Liver (tissue), 9 donors: Measurements from ENCODE around the gene SLC39A10. TPM values are rescaled to one million over a fixed set of nuclear protein-coding genes. Genes with fewer than 3 reads are reported as not detected.

Source experiments
- DNase-seq: peaks from one replicate; pipeline ENCODE4 v3.0.0-alpha.2; 2017; ENCODE audit warnings: low spot score
- H3K27ac ChIP-seq, 2 donors: one replicate each; pipeline ENCODE4 v1.7.0; 2013; ENCODE audit warnings: inconsistent platforms in 2 of 2, low read length in 2 of 2, control low read depth in 1 of 2, low read depth in 1 of 2, mild to moderate bottlenecking in 1 of 2
- H3K27me3 ChIP-seq, 4 donors: one replicate each; pipeline versions ENCODE4 v1.6.1 to v1.7.0; 2013; ENCODE audit warnings: low read length in 3 of 4, inconsistent platforms in 1 of 4, mild to moderate bottlenecking in 1 of 4, moderate library complexity in 1 of 4; ENCODE audit not compliant: control insufficient read depth in 4 of 4, insufficient read depth in 4 of 4
- H3K36me3 ChIP-seq, 4 donors: one replicate each; pipeline versions ENCODE4 v1.6.1 to v1.7.0; 2013; ENCODE audit warnings: low read length in 3 of 4, mild to moderate bottlenecking in 3 of 4, low read depth in 1 of 4, moderate library complexity in 1 of 4; ENCODE audit not compliant: control insufficient read depth in 4 of 4, insufficient read depth in 3 of 4
- H3K4me1 ChIP-seq, 4 donors: one replicate each; pipeline versions ENCODE4 v1.6.1 to v1.7.0; 2013; ENCODE audit warnings: low read length in 3 of 4, mild to moderate bottlenecking in 3 of 4, moderate library complexity in 1 of 4; ENCODE audit not compliant: control insufficient read depth in 4 of 4, insufficient read depth in 4 of 4
- H3K4me3 ChIP-seq, 3 donors: one replicate each; pipeline versions ENCODE4 v1.6.1 to v1.7.0; 2013; ENCODE audit warnings: low read length in 3 of 3, control low read depth in 1 of 3, low read depth in 1 of 3, mild to moderate bottlenecking in 1 of 3
- H3K9ac ChIP-seq, 2 donors: one replicate each; pipeline ENCODE4 v1.7.0; 2013; ENCODE audit warnings: low read length in 2 of 2, mild to moderate bottlenecking in 2 of 2, moderate library complexity in 2 of 2, control low read depth in 1 of 2, low read depth in 1 of 2
- H3K9me3 ChIP-seq, 4 donors: one replicate each; pipeline versions ENCODE4 v1.6.1 to v1.7.0; 2013; ENCODE audit warnings: low read length in 3 of 4; ENCODE audit not compliant: control insufficient read depth in 4 of 4
- EGR1 ChIP-seq, 2 donors: IDR thresholded peaks; 2 replicates each; pipeline ENCODE4 v1.6.1; 2016 to 2018; ENCODE audit warnings: antibody characterized with exemption in 2 of 2, low read depth in 2 of 2
- FOXA2 ChIP-seq: IDR thresholded peaks from 2 replicates; pipeline ENCODE4 v1.6.1; 2016; ENCODE audit warnings: antibody characterized with exemption
- HNF4A ChIP-seq, 2 donors: conservative IDR thresholded peaks; 2 replicates each; pipeline ENCODE4 v1.6.1; 2016; ENCODE audit warnings: antibody characterized with exemption in 2 of 2, mild to moderate bottlenecking in 2 of 2
- HNF4G ChIP-seq: IDR thresholded peaks from 2 replicates; pipeline ENCODE4 v1.6.1; 2016; ENCODE audit warnings: antibody characterized with exemption
- NR2F2 ChIP-seq: IDR thresholded peaks from 2 replicates; pipeline ENCODE4 v1.6.1; 2016; ENCODE audit warnings: antibody characterized with exemption
- RAD21 ChIP-seq, 2 donors: IDR thresholded peaks; 2 replicates each; pipeline ENCODE4 v1.6.1; 2016; ENCODE audit warnings: antibody characterized with exemption in 2 of 2, mild to moderate bottlenecking in 2 of 2
- RXRA ChIP-seq, 2 donors: IDR thresholded peaks; 2 replicates each; pipeline ENCODE4 v1.6.1; 2017 to 2018; ENCODE audit warnings: antibody characterized with exemption in 2 of 2, mild to moderate bottlenecking in 1 of 2
- YY1 ChIP-seq: IDR thresholded peaks from 2 replicates; pipeline ENCODE4 v1.6.1; 2016; ENCODE audit warnings: antibody characterized with exemption, mild to moderate bottlenecking
- WGBS: extraction: QIAGEN DNeasy Blood & Tissue Kit; methylation state at CpG from one replicate; pipeline ENCODE4 v1.1.7; 2013; 5-methylcytosine and 5-hydroxymethylcytosine counted together
- polyA plus RNA-seq, 2 donors: library from polyadenylated mRNA; stranded (reverse) in 1 of 2; unstranded in 1 of 2; fragments of 200-250 nt in 1 of 2; fragments of >200 nt in 1 of 2; fragmentation: Nextera tagmentation in 1 of 2; extraction: Ambion mirVana in 1 of 2; gene quantifications; one replicate each; pipeline versions ENCODE4 v1.2.1 to v1.2.3, GENCODE V29; 2013 to 2015
- total RNA-seq, 2 donors: library from RNA; depleted of rRNA; stranded (reverse); fragments of >200 nt; gene quantifications; one replicate each; pipeline ENCODE4 v1.2.3, GENCODE V29; 2014
- TF ChIP-seq, protein P1 (sequence below): IDR thresholded peaks from 2 replicates; pipeline ENCODE4 v1.6.1; 2016; ENCODE audit warnings: antibody characterized with exemption, mild to moderate bottlenecking
- TF ChIP-seq, protein P2 (sequence below): IDR thresholded peaks from 2 replicates; pipeline ENCODE4 v1.6.1; 2016; ENCODE audit warnings: antibody characterized with exemption
- TF ChIP-seq, protein P3 (sequence below): fragments of 150-350 bp; IDR thresholded peaks from 2 replicates; pipeline ENCODE4 v1.5.1; 2017; ENCODE audit warnings: improper control_type of control experiment, low read depth, low read length; ENCODE audit not compliant: missing input control
- TF ChIP-seq, protein P4 (sequence below): IDR thresholded peaks from 2 replicates; pipeline ENCODE4 v1.6.1; 2016; ENCODE audit warnings: antibody characterized with exemption
- donor health status: healthy.
- donor health status: healthy.
- donor health status: healthy.
- donor health status: healthy.
- donor health status: healthy.

Gene SLC39A10
- total and polyA plus RNA-seq, 4 donors = 0.98 to 7.5 (median 3.4) TPM

DNA sequence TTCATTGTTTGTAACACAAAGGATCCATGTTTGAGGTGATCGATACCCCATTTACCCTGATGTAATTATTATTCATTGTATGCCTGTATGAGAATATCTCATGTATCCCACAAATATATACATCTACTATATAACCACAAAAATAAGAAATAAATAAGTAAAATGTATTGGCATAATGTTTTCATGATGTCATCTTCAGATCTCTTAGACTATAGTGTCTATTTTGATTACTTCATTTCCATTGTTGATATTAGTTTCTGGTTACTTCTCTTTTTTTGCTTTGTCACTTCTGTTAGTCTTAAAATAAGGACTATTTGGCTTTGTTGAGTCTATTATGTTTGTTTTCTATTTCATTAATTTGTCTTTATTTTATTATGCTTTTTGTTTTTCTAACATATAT, 109.7 kb downstream of the SLC39A10 start:
- Histone ChIP-seq H3K4me3 (no peak overlapping the region), H3K27me3 (no peaks in the 10 kb centered on the region), H3K27ac (no peak overlapping the region), H3K36me3 (no peaks in the 10 kb centered on the region), H3K9ac (no peak overlapping the region), H3K9me3 (peaks cover 1 to 6% (median 2%) of the 10 kb centered on the region in 4 donors), H3K4me1 (no peaks in the 10 kb centered on the region)
- whole genome bisulfite sequencing = 99% methylated on average over 1 of the region's 1 CpG
- no peak for DNase-seq
- TF ChIP-seq RAD21 (IDR thresholded peaks at IDR 0.05) (no peak), HNF4G (no peak), FOXA2 (no peak)
- TF ChIP-seq, protein P1, sequence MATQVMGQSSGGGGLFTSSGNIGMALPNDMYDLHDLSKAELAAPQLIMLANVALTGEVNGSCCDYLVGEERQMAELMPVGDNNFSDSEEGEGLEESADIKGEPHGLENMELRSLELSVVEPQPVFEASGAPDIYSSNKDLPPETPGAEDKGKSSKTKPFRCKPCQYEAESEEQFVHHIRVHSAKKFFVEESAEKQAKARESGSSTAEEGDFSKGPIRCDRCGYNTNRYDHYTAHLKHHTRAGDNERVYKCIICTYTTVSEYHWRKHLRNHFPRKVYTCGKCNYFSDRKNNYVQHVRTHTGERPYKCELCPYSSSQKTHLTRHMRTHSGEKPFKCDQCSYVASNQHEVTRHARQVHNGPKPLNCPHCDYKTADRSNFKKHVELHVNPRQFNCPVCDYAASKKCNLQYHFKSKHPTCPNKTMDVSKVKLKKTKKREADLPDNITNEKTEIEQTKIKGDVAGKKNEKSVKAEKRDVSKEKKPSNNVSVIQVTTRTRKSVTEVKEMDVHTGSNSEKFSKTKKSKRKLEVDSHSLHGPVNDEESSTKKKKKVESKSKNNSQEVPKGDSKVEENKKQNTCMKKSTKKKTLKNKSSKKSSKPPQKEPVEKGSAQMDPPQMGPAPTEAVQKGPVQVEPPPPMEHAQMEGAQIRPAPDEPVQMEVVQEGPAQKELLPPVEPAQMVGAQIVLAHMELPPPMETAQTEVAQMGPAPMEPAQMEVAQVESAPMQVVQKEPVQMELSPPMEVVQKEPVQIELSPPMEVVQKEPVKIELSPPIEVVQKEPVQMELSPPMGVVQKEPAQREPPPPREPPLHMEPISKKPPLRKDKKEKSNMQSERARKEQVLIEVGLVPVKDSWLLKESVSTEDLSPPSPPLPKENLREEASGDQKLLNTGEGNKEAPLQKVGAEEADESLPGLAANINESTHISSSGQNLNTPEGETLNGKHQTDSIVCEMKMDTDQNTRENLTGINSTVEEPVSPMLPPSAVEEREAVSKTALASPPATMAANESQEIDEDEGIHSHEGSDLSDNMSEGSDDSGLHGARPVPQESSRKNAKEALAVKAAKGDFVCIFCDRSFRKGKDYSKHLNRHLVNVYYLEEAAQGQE = no peak
- TF ChIP-seq, protein P2, sequence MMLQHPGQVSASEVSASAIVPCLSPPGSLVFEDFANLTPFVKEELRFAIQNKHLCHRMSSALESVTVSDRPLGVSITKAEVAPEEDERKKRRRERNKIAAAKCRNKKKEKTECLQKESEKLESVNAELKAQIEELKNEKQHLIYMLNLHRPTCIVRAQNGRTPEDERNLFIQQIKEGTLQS = no peak

DNA sequence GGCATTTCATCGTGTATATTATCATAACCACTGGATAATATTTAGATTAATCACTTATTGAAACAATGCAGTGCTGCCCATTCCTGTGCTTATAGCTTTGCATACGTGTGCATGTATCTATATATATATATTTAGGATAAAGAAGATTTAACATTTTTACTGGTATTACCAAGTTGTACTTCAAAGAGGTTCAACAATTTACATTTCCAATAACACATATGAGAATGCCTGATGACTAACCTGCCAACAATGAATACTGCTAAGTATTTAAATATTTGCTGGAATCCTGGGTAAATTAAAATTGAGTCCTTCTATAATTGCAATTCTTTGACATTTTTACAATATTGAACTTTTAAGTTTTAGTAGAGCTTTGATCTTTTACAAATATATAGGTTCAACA, 111.4 kb downstream of the SLC39A10 start:
- Histone ChIP-seq H3K36me3 (no peaks in the 10 kb centered on the region), H3K9ac (no peak overlapping the region), H3K9me3 (peaks cover 0 to 6% (median 2%) of the 10 kb centered on the region in 4 donors), H3K4me3 (no peak overlapping the region), H3K27me3 (no peaks in the 10 kb centered on the region), H3K4me1 (no peaks in the 10 kb centered on the region), H3K27ac (no peak overlapping the region)
- TF ChIP-seq, protein P3, sequence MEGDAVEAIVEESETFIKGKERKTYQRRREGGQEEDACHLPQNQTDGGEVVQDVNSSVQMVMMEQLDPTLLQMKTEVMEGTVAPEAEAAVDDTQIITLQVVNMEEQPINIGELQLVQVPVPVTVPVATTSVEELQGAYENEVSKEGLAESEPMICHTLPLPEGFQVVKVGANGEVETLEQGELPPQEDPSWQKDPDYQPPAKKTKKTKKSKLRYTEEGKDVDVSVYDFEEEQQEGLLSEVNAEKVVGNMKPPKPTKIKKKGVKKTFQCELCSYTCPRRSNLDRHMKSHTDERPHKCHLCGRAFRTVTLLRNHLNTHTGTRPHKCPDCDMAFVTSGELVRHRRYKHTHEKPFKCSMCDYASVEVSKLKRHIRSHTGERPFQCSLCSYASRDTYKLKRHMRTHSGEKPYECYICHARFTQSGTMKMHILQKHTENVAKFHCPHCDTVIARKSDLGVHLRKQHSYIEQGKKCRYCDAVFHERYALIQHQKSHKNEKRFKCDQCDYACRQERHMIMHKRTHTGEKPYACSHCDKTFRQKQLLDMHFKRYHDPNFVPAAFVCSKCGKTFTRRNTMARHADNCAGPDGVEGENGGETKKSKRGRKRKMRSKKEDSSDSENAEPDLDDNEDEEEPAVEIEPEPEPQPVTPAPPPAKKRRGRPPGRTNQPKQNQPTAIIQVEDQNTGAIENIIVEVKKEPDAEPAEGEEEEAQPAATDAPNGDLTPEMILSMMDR = no peak
- DNase-seq = no peak
- 60% methylated on average over 2 of the region's 2 CpGs for WGBS

DNA sequence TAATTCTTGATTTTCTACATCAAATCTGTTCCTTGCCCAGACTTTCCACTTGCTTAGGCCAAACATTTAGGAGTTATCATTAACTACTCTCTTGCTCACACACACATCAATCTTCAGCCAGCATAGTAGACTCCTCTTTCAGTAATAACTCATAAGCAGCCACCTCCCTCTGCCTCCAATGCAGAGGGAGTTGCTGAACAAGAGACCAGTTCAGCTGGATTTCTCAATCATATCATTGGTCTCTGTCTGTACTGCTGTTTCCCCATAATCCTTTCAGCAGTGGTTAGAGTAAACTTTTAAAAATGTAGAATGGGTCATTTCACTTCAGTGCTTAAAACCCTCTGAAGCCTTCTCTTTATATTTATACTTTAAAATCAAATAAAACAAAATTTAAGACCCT, 112.9 kb downstream of the SLC39A10 start:
- no peak overlapping the region for H3K9ac ChIP-seq
- H3K27ac ChIP-seq = no peak overlapping the region
- H3K4me3 ChIP-seq = no peak overlapping the region
- DNase-seq = no peak
- peaks cover 0 to 2% (median under 1%) of the 10 kb centered on the region in 4 donors for H3K9me3 ChIP-seq
- no peaks in the 10 kb centered on the region for H3K36me3 ChIP-seq
- TF ChIP-seq NR2F2 (no peak), HNF4A (conservative IDR thresholded peaks at IDR 0.05) (no peak), YY1 (no peak), HNF4G (no peak), EGR1 (IDR thresholded peaks at IDR 0.05; ENCODE audit: low read depth in 2 of 2) (no peak), RXRA (IDR thresholded peaks at IDR 0.05) (no peak), FOXA2 (no peak)
- TF ChIP-seq, protein P3 = no peak
- TF ChIP-seq, protein P4, sequence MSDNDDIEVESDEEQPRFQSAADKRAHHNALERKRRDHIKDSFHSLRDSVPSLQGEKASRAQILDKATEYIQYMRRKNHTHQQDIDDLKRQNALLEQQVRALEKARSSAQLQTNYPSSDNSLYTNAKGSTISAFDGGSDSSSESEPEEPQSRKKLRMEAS = no peak
- H3K27me3 ChIP-seq = no peaks in the 10 kb centered on the region
- H3K4me1 ChIP-seq = no peaks in the 10 kb centered on the region
